SK-N-SH (cell line): ENCODE measurements around the gene GRK3.
"Not testable (repeated sequence)": the region's sequence is repeated elsewhere in the genome, so short reads cannot be mapped to it uniquely, and the experiment has no call there.

Experiments
- CTCF ChIP-seq: fragments of 200-600 bp; sonication (generic); IDR thresholded peaks from 2 replicates; pipeline ENCODE4 v1.6.1; 2017; ENCODE audit warnings: antibody characterized with exemption, mild to moderate bottlenecking, moderate library complexity
- GABPA ChIP-seq: IDR thresholded peaks from 2 replicates; pipeline ENCODE4 v1.4.0; 2012; ENCODE audit warnings: low read depth, mild to moderate bottlenecking
- RCOR1 ChIP-seq: fragments of 150-350 bp; IDR thresholded peaks from 2 replicates; pipeline ENCODE4 v1.6.1; 2017; ENCODE audit warnings: antibody characterized with exemption, low read length
- RXRA ChIP-seq: IDR thresholded peaks from 2 replicates; pipeline ENCODE4 v1.4.0; 2012; ENCODE audit warnings: low read depth, mild to moderate bottlenecking, borderline replicate concordance
- SMC3 ChIP-seq: IDR thresholded peaks from 2 replicates; pipeline ENCODE4 v1.6.1; 2012; ENCODE audit warnings: low read depth, low read length, improper control_type of control experiment
- USF2 ChIP-seq: fragments of 150-350 bp; IDR thresholded peaks from 2 replicates; pipeline ENCODE4 v1.6.1; 2017; ENCODE audit warnings: antibody characterized with exemption, low read length, low read depth, borderline replicate concordance

- not testable (repeated sequence) for TF ChIP-seq GABPA, RCOR1, CTCF, RXRA, USF2, SMC3
These were observed 40.7 kb downstream of the GRK3 start for GRCh38 chr22:25605146-25605545.
